Duodenal mucosa (tissue), 2 donors: ENCODE data around the gene GRID1.

Source experiments
- H3K27ac ChIP-seq: one replicate; pipeline ENCODE4 v1.7.0; 2013; ENCODE audit warnings: low read depth, low read length
- H3K27me3 ChIP-seq, 2 donors: one replicate each; pipeline ENCODE4 v1.7.0; 2013; ENCODE audit warnings: low read length in 2 of 2, control low read depth in 1 of 2; ENCODE audit not compliant: insufficient read depth in 2 of 2, control insufficient read depth in 1 of 2
- H3K36me3 ChIP-seq, 2 donors: one replicate each; pipeline ENCODE4 v1.7.0; 2013; ENCODE audit warnings: low read length in 2 of 2, control low read depth in 1 of 2; ENCODE audit not compliant: insufficient read depth in 2 of 2, control insufficient read depth in 1 of 2
- H3K4me1 ChIP-seq, 2 donors: one replicate each; pipeline ENCODE4 v1.7.0; 2013; ENCODE audit warnings: low read length in 2 of 2, control low read depth in 1 of 2; ENCODE audit not compliant: insufficient read depth in 2 of 2, control insufficient read depth in 1 of 2
- H3K4me3 ChIP-seq, 2 donors: one replicate each; pipeline ENCODE4 v1.7.0; 2013; ENCODE audit warnings: low read length in 2 of 2, low read depth in 1 of 2
- H3K9ac ChIP-seq, 2 donors: one replicate each; pipeline ENCODE4 v1.7.0; 2013; ENCODE audit warnings: low read length in 2 of 2, low read depth in 1 of 2
- H3K9me3 ChIP-seq, 2 donors: one replicate each; pipeline ENCODE4 v1.7.0; 2013; ENCODE audit warnings: low read length in 2 of 2, control low read depth in 1 of 2; ENCODE audit not compliant: control insufficient read depth in 1 of 2

The GRID1 gene

GRCh38 chr10:86305521-86305920 is 61.1 kb downstream of the GRID1 start:
- no peak overlapping the region for H3K4me3 ChIP-seq
- no peaks in the 10 kb centered on the region for H3K9me3 ChIP-seq
- H3K9ac ChIP-seq = no peak overlapping the region
- H3K27me3 ChIP-seq = no peaks in the 10 kb centered on the region
- no peaks in the 10 kb centered on the region for H3K4me1 ChIP-seq
- H3K27ac ChIP-seq = no peak overlapping the region
- H3K36me3 ChIP-seq = no peaks in the 10 kb centered on the region

GRCh38 chr10:86304436-86304835 is 62.2 kb downstream of the GRID1 start:
- Histone ChIP-seq H3K4me3 (no peak overlapping the region), H3K27me3 (no peaks in the 10 kb centered on the region), H3K36me3 (no peaks in the 10 kb centered on the region), H3K9me3 (no peaks in the 10 kb centered on the region), H3K4me1 (no peaks in the 10 kb centered on the region), H3K27ac (no peak overlapping the region), H3K9ac (no peak overlapping the region)

GRCh38 chr10:86303626-86304025 is 63.0 kb downstream of the GRID1 start:
- Histone ChIP-seq H3K27ac (no peak overlapping the region), H3K4me3 (no peak overlapping the region), H3K27me3 (no peaks in the 10 kb centered on the region), H3K9me3 (no peaks in the 10 kb centered on the region), H3K9ac (no peak overlapping the region), H3K36me3 (no peaks in the 10 kb centered on the region), H3K4me1 (no peaks in the 10 kb centered on the region)

- H3K27ac ChIP-seq = no peak overlapping the region
These were observed 64.6 kb downstream of the GRID1 start for GRCh38 chr10:86301971-86302370.

GRCh38 chr10:86300931-86301830 is 65.4 kb downstream of the GRID1 start:
- H3K4me1 ChIP-seq = no peaks in the 10 kb centered on the region
- H3K27ac ChIP-seq = no peak overlapping the region
- no peaks in the 10 kb centered on the region for H3K36me3 ChIP-seq
- no peaks in the 10 kb centered on the region for H3K27me3 ChIP-seq
- H3K9ac ChIP-seq = no peak overlapping the region
- H3K4me3 ChIP-seq = no peak overlapping the region
- no peaks in the 10 kb centered on the region for H3K9me3 ChIP-seq

More at GRCh38 chr10:86301971-86302370, 64.6 kb downstream of the GRID1 start:
- H3K9me3 ChIP-seq = no peaks in the 10 kb centered on the region
- no peaks in the 10 kb centered on the region for H3K36me3 ChIP-seq
- no peak overlapping the region for H3K4me3 ChIP-seq
- H3K4me1 ChIP-seq = no peaks in the 10 kb centered on the region
- no peak overlapping the region for H3K9ac ChIP-seq
- H3K27me3 ChIP-seq = no peaks in the 10 kb centered on the region

GRCh38 chr10:86300399-86300925 is 66.1 kb downstream of the GRID1 start:
- Histone ChIP-seq H3K4me1 (no peaks in the 10 kb centered on the region), H3K27me3 (no peaks in the 10 kb centered on the region), H3K36me3 (no peaks in the 10 kb centered on the region)

GRCh38 chr10:86299562-86299961 is 67.0 kb downstream of the GRID1 start:
- no peak overlapping the region for H3K27ac ChIP-seq
- no peak overlapping the region for H3K9ac ChIP-seq
- no peaks in the 10 kb centered on the region for H3K36me3 ChIP-seq
- H3K27me3 ChIP-seq = no peaks in the 10 kb centered on the region
- no peaks in the 10 kb centered on the region for H3K4me1 ChIP-seq
- H3K9me3 ChIP-seq = no peaks in the 10 kb centered on the region
- H3K4me3 ChIP-seq = no peak overlapping the region

More at GRCh38 chr10:86300399-86300925, 66.1 kb downstream of the GRID1 start:
- Histone ChIP-seq H3K9me3 (no peaks in the 10 kb centered on the region), H3K9ac (no peak overlapping the region), H3K4me3 (no peak overlapping the region), H3K27ac (no peak overlapping the region)

- H3K27me3 ChIP-seq = no peaks in the 10 kb centered on the region
- no peaks in the 10 kb centered on the region for H3K4me1 ChIP-seq
- no peaks in the 10 kb centered on the region for H3K9me3 ChIP-seq
- H3K4me3 ChIP-seq = no peak overlapping the region
- H3K27ac ChIP-seq = no peak overlapping the region
- H3K9ac ChIP-seq = no peak overlapping the region
- no peaks in the 10 kb centered on the region for H3K36me3 ChIP-seq
These were observed 68.0 kb downstream of the GRID1 start for GRCh38 chr10:86298501-86299001.

- no peak overlapping the region for H3K27ac ChIP-seq
- no peak overlapping the region for H3K9ac ChIP-seq
- no peaks in the 10 kb centered on the region for H3K27me3 ChIP-seq
- no peak overlapping the region for H3K4me3 ChIP-seq
- H3K9me3 ChIP-seq = no peaks in the 10 kb centered on the region
- no peaks in the 10 kb centered on the region for H3K4me1 ChIP-seq
- H3K36me3 ChIP-seq = no peaks in the 10 kb centered on the region
These were observed 70.8 kb downstream of the GRID1 start for GRCh38 chr10:86295791-86296190.

GRCh38 chr10:86295351-86295750 is 71.2 kb downstream of the GRID1 start:
- Histone ChIP-seq H3K9ac (no peak overlapping the region), H3K4me3 (no peak overlapping the region), H3K36me3 (no peaks in the 10 kb centered on the region), H3K9me3 (no peaks in the 10 kb centered on the region), H3K27ac (no peak overlapping the region), H3K4me1 (no peaks in the 10 kb centered on the region), H3K27me3 (no peaks in the 10 kb centered on the region)
